HCT116 (cell line): ENCODE measurements around the gene CCDC57. TPM values are rescaled to one million over a fixed set of nuclear protein-coding genes. Genes with fewer than 3 reads are reported as not detected.

Experiments
- ATAC-seq: fragments of 200-7000 bp; cut with Tn5 transposase; 2 replicates; pipeline ENCODE4 v1.9.1; 2020; ENCODE audit warnings: mild to moderate bottlenecking, moderate library complexity
- BruUV-seq: library from RNA; stranded (reverse); fragments of 400-500 nt; replicated peaks from 2 replicates; lab custom pipeline; 2021; lab: Mats Ljungman, UMichigan
- CTCF ChIA-PET: fragments of 300-600 bp; sonication (Branson Sonifier 250); formaldehyde crosslinking; loops from one replicate; lab custom pipeline; 2021; ENCODE audit warnings: antibody characterized with exemption; lab: Charles Lee
- POLR2A ChIA-PET: fragments of 300-600, 350-600 bp; sonication (Branson Sonifier 250); formaldehyde crosslinking; loops from one replicate; lab custom pipeline; 2021; ENCODE audit warnings: antibody characterized with exemption; lab: Charles Lee
- RAD21 ChIA-PET, 2 experiments: fragments of 300-600 bp; sonication (Branson Sonifier 250); formaldehyde crosslinking; loops; one replicate each; lab custom pipeline; 2023; ENCODE audit warnings: low total read pairs in 2 of 2; ENCODE audit not compliant: uncharacterized antibody in 2 of 2, unreplicated experiment in 2 of 2, low non-redundant PET in 1 of 2; lab: Charles Lee
- DNase-seq: peaks from one replicate; pipeline ENCODE4 v3.0.0-alpha.2; 2010; ENCODE audit warnings: low read depth, low spot score
- H2AFZ ChIP-seq: fragments of 200-600 bp; shearing (Covaris generic), sonication (generic); 2 replicates; pipeline ENCODE4 v1.6.1; 2017; ENCODE audit warnings: low read depth, mixed run types, mixed read lengths, antibody characterized with exemption, low read length; ENCODE audit not compliant: poor library complexity, severe bottlenecking
- H3K27ac ChIP-seq: 2 replicates; pipeline ENCODE4 v1.5.1; 2012; ENCODE audit warnings: low read depth, low read length
- H3K27me3 ChIP-seq: fragments of 200-600 bp; sonication (generic); 2 replicates; pipeline ENCODE4 v1.6.1; 2016; ENCODE audit warnings: mixed run types, low read length, mixed read lengths; ENCODE audit not compliant: insufficient read depth
- H3K36me3 ChIP-seq, 2 experiments: fragments of 200-500 bp in 1 of 2; fragments of 200-600 bp in 1 of 2; sonication (Bioruptor generic) in 1 of 2; sonication (generic) in 1 of 2; 2 replicates each; pipeline versions ENCODE4 v1.5.1 to v1.6.1; 2014 to 2016; ENCODE audit warnings: low read length in 2 of 2, inconsistent platforms in 1 of 2, mixed read lengths in 1 of 2, mixed run types in 1 of 2; ENCODE audit not compliant: insufficient read depth in 2 of 2, control insufficient read depth in 1 of 2
- H3K4me1 ChIP-seq, 2 experiments: fragments of 200-600 bp in 1 of 2; sonication (generic) in 1 of 2; 2 replicates each; pipeline versions ENCODE4 v1.5.1 to v1.6.1; 2012 to 2017; ENCODE audit warnings: low read length in 2 of 2, inconsistent platforms in 1 of 2, mild to moderate bottlenecking in 1 of 2, mixed read lengths in 1 of 2, mixed run types in 1 of 2, moderate library complexity in 1 of 2; ENCODE audit not compliant: insufficient read depth in 2 of 2, control insufficient read depth in 1 of 2
- H3K4me2 ChIP-seq: fragments of 200-600 bp; sonication (generic); 2 replicates; pipeline ENCODE4 v1.6.1; 2017; ENCODE audit warnings: mixed run types, low read length, mixed read lengths
- H3K4me3 ChIP-seq, 2 experiments: fragments of 200-600 bp in 1 of 2; sonication (generic) in 1 of 2; replicated peaks in 1 of 2; 2 replicates each; pipeline ENCODE4 v1.5.1; 2011 to 2016; ENCODE audit warnings: low read length in 2 of 2, control low read depth in 1 of 2, low read depth in 1 of 2, mild to moderate bottlenecking in 1 of 2, mixed read lengths in 1 of 2, mixed run types in 1 of 2
- H3K79me2 ChIP-seq: fragments of 200-600 bp; sonication (generic); 2 replicates; pipeline ENCODE4 v1.6.1; 2017; ENCODE audit warnings: mild to moderate bottlenecking, mixed run types, low read length, moderate library complexity, mixed read lengths; ENCODE audit not compliant: insufficient read depth
- H3K9ac ChIP-seq: fragments of 200-600 bp; sonication (generic); 2 replicates; pipeline ENCODE4 v1.6.1; 2016; ENCODE audit warnings: low read length, mixed read lengths
- H3K9me2 ChIP-seq: fragments of 200-600 bp; sonication (generic), shearing (Covaris generic); 2 replicates; pipeline ENCODE4 v1.6.1; 2017; ENCODE audit warnings: mixed run types, mild to moderate bottlenecking, moderate library complexity; ENCODE audit not compliant: insufficient read depth
- H3K9me3 ChIP-seq, 2 experiments: fragments of 200-500 bp in 1 of 2; fragments of 200-600 bp in 1 of 2; sonication (Bioruptor generic) in 1 of 2; sonication (generic) in 1 of 2; 2 replicates each; pipeline ENCODE4 v1.6.1; 2014 to 2017; ENCODE audit warnings: low read length in 2 of 2, mixed read lengths in 2 of 2, inconsistent platforms in 1 of 2, low read depth in 1 of 2, mild to moderate bottlenecking in 1 of 2, mixed run types in 1 of 2, moderate library complexity in 1 of 2; ENCODE audit not compliant: control insufficient read depth in 1 of 2, insufficient read depth in 1 of 2
- H4K20me1 ChIP-seq: fragments of 200-600 bp; sonication (generic), shearing (Covaris generic); 2 replicates; pipeline ENCODE4 v1.6.1; 2017; ENCODE audit warnings: mixed run types, mild to moderate bottlenecking, moderate library complexity; ENCODE audit not compliant: insufficient read depth
- EZH2phosphoT487 ChIP-seq: fragments of 200-600 bp; IDR thresholded peaks from 2 replicates; pipeline ENCODE4 v1.6.1; 2018; ENCODE audit warnings: antibody characterized with exemption, borderline replicate concordance
- FOSL1 ChIP-seq: IDR thresholded peaks from 2 replicates; pipeline ENCODE4 v1.6.1; 2012; ENCODE audit warnings: low read depth
- JUND ChIP-seq: IDR thresholded peaks from 2 replicates; pipeline ENCODE4 v1.6.1; 2012
- MAX ChIP-seq: IDR thresholded peaks from 2 replicates; pipeline ENCODE4 v1.6.1; 2012
- POLR2AphosphoS5 ChIP-seq: IDR thresholded peaks from 2 replicates; pipeline ENCODE4 v1.6.1; 2011; ENCODE audit warnings: mild to moderate bottlenecking, low read depth, low read length, moderate library complexity
- RAD21 ChIP-seq: IDR thresholded peaks from 2 replicates; pipeline ENCODE4 v1.6.1; 2012; ENCODE audit warnings: low read depth, mild to moderate bottlenecking
- REST ChIP-seq: IDR thresholded peaks from 2 replicates; pipeline ENCODE4 v1.6.1; 2012; ENCODE audit warnings: low read depth
- SIN3A ChIP-seq: IDR thresholded peaks from 2 replicates; pipeline ENCODE4 v1.6.1; 2012; ENCODE audit warnings: low read depth
- SRF ChIP-seq: IDR thresholded peaks from 2 replicates; pipeline ENCODE4 v1.6.1; 2012; ENCODE audit warnings: low read depth
- YY1 ChIP-seq: IDR thresholded peaks from 2 replicates; pipeline ENCODE4 v1.6.1; 2011; ENCODE audit warnings: low read length, low read depth, moderate library complexity, mild to moderate bottlenecking; ENCODE audit not compliant: insufficient replicate concordance; ENCODE audit errors: extremely low read depth
- ZFX ChIP-seq: fragments of 450-650 bp; IDR thresholded peaks from 2 replicates; pipeline ENCODE4 v1.6.1; 2017
- intact Hi-C: fragments of 100-400 bp; cut with micrococcal nuclease; formaldehyde crosslinking; loops from 2 replicates; pipeline ENCODE4 v1.10.0; 2022
- total RNA-seq: library from RNA; stranded (reverse); gene quantifications from one replicate; pipeline ENCODE4 v1.2.1, GENCODE V29; 2021; ENCODE audit not compliant: unreplicated experiment

Gene CCDC57
- total RNA-seq, 1 experiment from 2014 or later = 143 TPM

- H3K4me3 ChIP-seq = peak overlapping the region; percentile 64 to 78
- peak overlapping the region; percentile 99 for H3K27ac ChIP-seq
- no peak overlapping the region for H2AFZ ChIP-seq
- H3K79me2 ChIP-seq = peaks cover 47% of the 10 kb centered on the region
- DNase-seq = no peak
- ChIA-PET POLR2A (interaction anchor here (0.6 to 1.9 kb wide), 8 partner anchors 8 to 193 kb away, joined by 3 to 11 read pairs (median 4); partner anchors contain the start of genes CENPX, DCXR and LRRC45), RAD21 (no interaction called here), CTCF (interaction anchor here (1.0 to 1.5 kb wide), 4 partner anchors 61 to 140 kb away, joined by 3 to 9 read pairs (median 4); partner anchors contain the start of genes DCXR and RAC3)
- H3K27me3 ChIP-seq = no peaks in the 10 kb centered on the region
- intact Hi-C loops = loop anchor here (2.0 kb wide), 1 partner anchor 62 kb away; the partner anchor contains the start of gene DCXR
- TF ChIP-seq SIN3A (no peak; the same call in 1 of the 2 replicates), FOSL1 (no peak), MAX (peak; percentile 74; the same call in 1 of the 2 replicates), EZH2phosphoT487 (no peak), JUND (no peak), RAD21 (no peak), YY1 (no peak), SRF (no peak), REST (no peak), ZFX (peak; percentile 96), POLR2AphosphoS5 (no peak; the same call in 1 of the 2 replicates)
- peaks cover 17 to 40% of the 10 kb centered on the region in 2 experiments; a peak in 3 of 4 replicates for H3K36me3 ChIP-seq
- no peaks in the 10 kb centered on the region for H3K9me2 ChIP-seq
- H3K9me3 ChIP-seq = no peaks in the 10 kb centered on the region
- H3K4me1 ChIP-seq = peaks cover 27 to 55% of the 10 kb centered on the region in 2 experiments
- BruUV-seq = no TSS peak
- H3K9ac ChIP-seq = peak overlapping the region; percentile 98
- peaks cover 3% of the 10 kb centered on the region; the same call in 1 of the 2 replicates for H4K20me1 ChIP-seq
- ATAC-seq = peak; percentile 20
- H3K4me2 ChIP-seq = peak overlapping the region; percentile 80
Measured at GRCh38 chr17:82098939-82099763, 113.5 kb downstream of the CCDC57 start.
